ENCODE measurements around the gene PFKM.
"Not testable (repeated sequence)": the region's sequence is repeated elsewhere in the genome, so short reads cannot be mapped to it uniquely, and the experiment has no call there.

Gene PFKM

GRCh38 chr12:48142818-48143674 lies 23.9 kb downstream of the PFKM start:
- ChIA-PET CTCF (no interaction called here), POLR2A (ENCODE audit: low non-redundant PET) (no interaction called here)
- H3K27ac ChIP-seq = no peak overlapping the region

DNA sequence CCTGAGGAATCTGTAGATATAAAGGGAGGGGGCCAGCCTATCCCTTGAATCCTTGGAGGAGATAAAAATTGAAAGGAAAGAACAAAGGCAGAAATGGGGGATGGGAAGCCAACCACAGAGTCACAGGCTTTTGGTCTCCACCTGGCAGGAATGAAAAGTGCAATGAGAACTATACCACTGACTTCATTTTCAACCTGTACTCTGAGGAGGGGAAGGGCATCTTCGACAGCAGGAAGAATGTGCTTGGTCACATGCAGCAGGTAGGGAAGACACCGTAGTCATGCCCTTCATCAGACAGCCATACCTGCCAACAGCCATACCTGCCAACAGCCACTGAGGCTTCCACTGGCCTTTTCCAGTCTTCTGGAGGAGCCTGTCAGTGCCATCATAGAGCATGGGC lies 24.7 kb downstream of the PFKM start:
- no peak for TF ChIP-seq CTCF (conservative IDR thresholded peaks at IDR 0.05; ENCODE audit: low read depth)
- ChIA-PET POLR2A (ENCODE audit: low non-redundant PET) (no interaction called here), CTCF (no interaction called here)
- DNase-seq (ENCODE audit: low spot score) = no peak
- H3K27ac ChIP-seq = no peak overlapping the region

More at GRCh38 chr12:48142818-48143674, 23.9 kb downstream of the PFKM start:
- no peak for TF ChIP-seq CTCF (conservative IDR thresholded peaks at IDR 0.05; ENCODE audit: low read depth)
- no peak for DNase-seq (ENCODE audit: low spot score)

- CTCF ChIA-PET = no interaction called here
- no peak overlapping the region for H3K27ac ChIP-seq
- POLR2A ChIA-PET (ENCODE audit: low non-redundant PET) = no interaction called here
- DNase-seq (ENCODE audit: low spot score) = no peak
- TF ChIP-seq CTCF (conservative IDR thresholded peaks at IDR 0.05; ENCODE audit: low read depth) = no peak
Observed at GRCh38 chr12:48145981-48146380, 26.8 kb downstream of the PFKM start.

- DNase-seq (ENCODE audit: low spot score) = no peak
- H3K27ac ChIP-seq = no peak overlapping the region
- ChIA-PET POLR2A (ENCODE audit: low non-redundant PET) (no interaction called here), CTCF (no interaction called here)
- no peak for TF ChIP-seq CTCF (conservative IDR thresholded peaks at IDR 0.05; ENCODE audit: low read depth)
Observed at GRCh38 chr12:48151103-48151771, 32.1 kb downstream of the PFKM start.

- H3K27ac ChIP-seq; DNase-seq (ENCODE audit: low spot score); POLR2A ChIA-PET (ENCODE audit: low non-redundant PET); CTCF ChIA-PET: not testable (repeated sequence)
Observed at GRCh38 chr12:48155786-48156185, 36.6 kb downstream of the PFKM start.

DNA sequence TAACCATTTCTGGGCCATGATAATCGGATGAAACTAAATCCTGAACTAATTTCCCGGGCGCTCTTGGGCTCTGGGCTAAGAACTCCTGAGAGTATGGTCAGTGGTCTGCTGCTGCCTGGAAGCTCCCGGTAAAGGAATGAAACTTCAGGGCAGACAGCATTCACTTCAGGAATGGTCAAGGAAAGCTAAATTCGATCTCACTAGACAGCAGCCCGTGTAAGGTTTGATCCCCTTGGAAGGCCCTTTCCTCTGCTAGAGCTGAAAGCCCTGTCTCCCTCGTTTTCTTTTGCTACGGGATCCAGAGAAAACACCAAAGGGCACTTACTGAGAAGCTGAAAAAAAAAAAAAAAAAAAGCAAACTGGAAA lies 37.5 kb downstream of the PFKM start:
- no peak for DNase-seq (ENCODE audit: low spot score)
- POLR2A ChIA-PET (ENCODE audit: low non-redundant PET) = interaction anchor here (0.6 kb wide), 1 partner anchor 213 kb away, joined by 5 read pairs; no protein-coding TSS in a partner anchor
- peak overlapping the region; percentile 77 for H3K27ac ChIP-seq
- TF ChIP-seq CTCF (conservative IDR thresholded peaks at IDR 0.05; ENCODE audit: low read depth) = no peak
- CTCF ChIA-PET = interaction anchor here (0.6 kb wide), 1 partner anchor 694 kb away, joined by 11 read pairs; no protein-coding TSS in a partner anchor

Measured in RWPE1 (cell line).